Measurements from ENCODE around the gene DUSP6.

Gene DUSP6

GRCh38 chr12:89383235-89384049 lies 31.1 kb upstream of the DUSP6 start:
- peaks cover 0 to 3% of the 10 kb centered on the region in 2 donors for H3K36me3 Mint-ChIP-seq
- no peak overlapping the region for H3K4me3 Mint-ChIP-seq
- H3K4me1 Mint-ChIP-seq, result peaks cover 0 to 4% of the 10 kb centered on the region in 2 donors
- ATAC-seq (replicated peaks) (no peak), DNase-seq (no peak)
- no peaks in the 10 kb centered on the region for H3K27me3 Mint-ChIP-seq
- no peaks in the 10 kb centered on the region for H3K9me3 Mint-ChIP-seq
- no peak overlapping the region for H3K27ac Mint-ChIP-seq

- H3K27me3 Mint-ChIP-seq, result no peaks in the 10 kb centered on the region
- no peak for ATAC-seq (replicated peaks)
- H3K36me3 Mint-ChIP-seq, result peaks cover 5 to 9% of the 10 kb centered on the region in 2 donors
These were observed 30.0 kb upstream of the DUSP6 start for GRCh38 chr12:89382328-89382727.

GRCh38 chr12:89379839-89380467 lies 27.7 kb upstream of the DUSP6 start:
- Mint-ChIP-seq H3K4me1 (peaks cover 0 to 10% of the 10 kb centered on the region in 2 donors), H3K4me3 (no peak overlapping the region), H3K9me3 (no peaks in the 10 kb centered on the region), H3K27me3 (no peaks in the 10 kb centered on the region), H3K36me3 (peaks cover 7 to 14% of the 10 kb centered on the region in 2 donors), H3K27ac (no peak overlapping the region)
- DNase-seq (no peak), ATAC-seq (replicated peaks) (no peak)

More at GRCh38 chr12:89382328-89382727, 30.0 kb upstream of the DUSP6 start:
- no peak for DNase-seq
- Mint-ChIP-seq H3K9me3 (no peaks in the 10 kb centered on the region), H3K4me1 (peaks cover 0 to 4% of the 10 kb centered on the region in 2 donors), H3K4me3 (no peak overlapping the region), H3K27ac (no peak overlapping the region)

- ATAC-seq (replicated peaks) (no peak), DNase-seq (no peak)
- Mint-ChIP-seq H3K4me1 (peaks cover 0 to 8% of the 10 kb centered on the region in 2 donors), H3K4me3 (no peak overlapping the region), H3K27ac (no peak overlapping the region), H3K27me3 (no peaks in the 10 kb centered on the region), H3K36me3 (peaks cover 7 to 14% of the 10 kb centered on the region in 2 donors), H3K9me3 (no peaks in the 10 kb centered on the region)
These were observed 27.0 kb upstream of the DUSP6 start for GRCh38 chr12:89379148-89379838.

- H3K27ac Mint-ChIP-seq, result no peak overlapping the region
- peaks cover 9 to 14% of the 10 kb centered on the region in 2 donors for H3K36me3 Mint-ChIP-seq
- peaks cover 0 to 6% of the 10 kb centered on the region in 2 donors for H3K4me1 Mint-ChIP-seq
- no peaks in the 10 kb centered on the region for H3K9me3 Mint-ChIP-seq
- no peak for ATAC-seq (replicated peaks)
- H3K4me3 Mint-ChIP-seq, result no peak overlapping the region
- H3K27me3 Mint-ChIP-seq, result no peaks in the 10 kb centered on the region
- no peak for DNase-seq
These were observed 24.5 kb upstream of the DUSP6 start for GRCh38 chr12:89376844-89377243.

- peak in 1 of 2 donors; percentile 22 for ATAC-seq (replicated peaks)
These were observed 23.9 kb upstream of the DUSP6 start for GRCh38 chr12:89376202-89376529.

GRCh38 chr12:89373763-89374572 lies 21.7 kb upstream of the DUSP6 start:
- Mint-ChIP-seq H3K9me3 (no peaks in the 10 kb centered on the region), H3K27me3 (no peaks in the 10 kb centered on the region), H3K27ac (no peak overlapping the region), H3K36me3 (peaks cover 9 to 14% of the 10 kb centered on the region in 2 donors), H3K4me3 (no peak overlapping the region), H3K4me1 (peaks cover 10 to 13% of the 10 kb centered on the region in 2 donors)
- ATAC-seq (replicated peaks) (no peak), DNase-seq (no peak)

More at GRCh38 chr12:89376202-89376529, 23.9 kb upstream of the DUSP6 start:
- H3K27ac Mint-ChIP-seq, result no peak overlapping the region
- H3K9me3 Mint-ChIP-seq, result no peaks in the 10 kb centered on the region
- peaks cover 9 to 14% of the 10 kb centered on the region in 2 donors for H3K36me3 Mint-ChIP-seq
- H3K27me3 Mint-ChIP-seq, result no peaks in the 10 kb centered on the region
- peaks cover 0 to 6% of the 10 kb centered on the region in 2 donors for H3K4me1 Mint-ChIP-seq
- H3K4me3 Mint-ChIP-seq, result no peak overlapping the region
- DNase-seq, result no peak

- H3K27ac Mint-ChIP-seq, result no peak overlapping the region
- ATAC-seq (replicated peaks), result no peak
- DNase-seq, result no peak
- H3K4me1 Mint-ChIP-seq, result peaks cover 12 to 13% of the 10 kb centered on the region in 2 donors
- no peaks in the 10 kb centered on the region for H3K27me3 Mint-ChIP-seq
- H3K9me3 Mint-ChIP-seq, result no peaks in the 10 kb centered on the region
- no peak overlapping the region for H3K4me3 Mint-ChIP-seq
- H3K36me3 Mint-ChIP-seq, result peaks cover 9 to 13% of the 10 kb centered on the region in 2 donors
These were observed 20.5 kb upstream of the DUSP6 start for GRCh38 chr12:89372584-89373370.

- peaks cover 10 to 13% of the 10 kb centered on the region in 2 donors for H3K4me1 Mint-ChIP-seq
- H3K4me3 Mint-ChIP-seq, result no peak overlapping the region
- H3K36me3 Mint-ChIP-seq, result peaks cover 4 to 9% of the 10 kb centered on the region in 2 donors
- no peaks in the 10 kb centered on the region for H3K9me3 Mint-ChIP-seq
- H3K27me3 Mint-ChIP-seq, result no peaks in the 10 kb centered on the region
- DNase-seq (no peak), ATAC-seq (replicated peaks) (no peak)
- H3K27ac Mint-ChIP-seq, result peak overlapping the region; percentile 47
These were observed 18.5 kb upstream of the DUSP6 start for GRCh38 chr12:89370850-89371249.

GRCh38 chr12:89370421-89370831 lies 18.1 kb upstream of the DUSP6 start:
- Mint-ChIP-seq H3K27ac (no peak overlapping the region), H3K9me3 (no peaks in the 10 kb centered on the region), H3K4me3 (no peak overlapping the region), H3K27me3 (no peaks in the 10 kb centered on the region), H3K36me3 (peaks cover 4 to 5% of the 10 kb centered on the region in 2 donors), H3K4me1 (peaks cover 6 to 13% of the 10 kb centered on the region in 2 donors)
- ATAC-seq (replicated peaks) (no peak), DNase-seq (no peak)

GRCh38 chr12:89369166-89369565 lies 16.9 kb upstream of the DUSP6 start:
- Mint-ChIP-seq H3K36me3 (peaks cover 4 to 5% of the 10 kb centered on the region in 2 donors), H3K27ac (no peak overlapping the region), H3K9me3 (no peaks in the 10 kb centered on the region), H3K4me1 (peaks cover 6 to 13% of the 10 kb centered on the region in 2 donors), H3K27me3 (no peaks in the 10 kb centered on the region), H3K4me3 (no peak overlapping the region)
- ATAC-seq (replicated peaks) (no peak), DNase-seq (no peak)

- H3K36me3 Mint-ChIP-seq, result peaks cover 4 to 5% of the 10 kb centered on the region in 2 donors
- ATAC-seq (replicated peaks), result no peak
- no peaks in the 10 kb centered on the region for H3K27me3 Mint-ChIP-seq
- peaks cover 6 to 17% of the 10 kb centered on the region in 2 donors for H3K4me1 Mint-ChIP-seq
- no peak overlapping the region for H3K27ac Mint-ChIP-seq
- H3K4me3 Mint-ChIP-seq, result no peak overlapping the region
- no peak for DNase-seq
- H3K9me3 Mint-ChIP-seq, result no peaks in the 10 kb centered on the region
These were observed 16.1 kb upstream of the DUSP6 start for GRCh38 chr12:89368391-89368790.

- Mint-ChIP-seq H3K4me3 (no peak overlapping the region), H3K27ac (no peak overlapping the region), H3K9me3 (no peaks in the 10 kb centered on the region), H3K27me3 (no peaks in the 10 kb centered on the region), H3K36me3 (peaks cover 2 to 5% of the 10 kb centered on the region in 2 donors), H3K4me1 (peaks cover 6 to 21% of the 10 kb centered on the region in 2 donors)
- ATAC-seq (replicated peaks) (no peak), DNase-seq (no peak)
These were observed 14.5 kb upstream of the DUSP6 start for GRCh38 chr12:89366676-89367364.

Measured in stimulated activated naive B cell treated with anti-CD40 and anti-IgM and Interleukin-4, amounts not matched to agents 10 μg/mL and 1 μg/mL and 100 μg/mL, for 72 hours (primary cell).